T-helper 22 cell (primary cell): ENCODE results near the gene HCN4.
"Not testable (repeated sequence)": the region's sequence is repeated elsewhere in the genome, so short reads cannot be mapped to it uniquely, and the experiment has no call there.

ENCODE experiments used
- DNase-seq: peaks from one replicate; pipeline ENCODE4 v3.0.0-alpha.2; 2020; ENCODE audit warnings: low read depth

HCN4 gene

DNA sequence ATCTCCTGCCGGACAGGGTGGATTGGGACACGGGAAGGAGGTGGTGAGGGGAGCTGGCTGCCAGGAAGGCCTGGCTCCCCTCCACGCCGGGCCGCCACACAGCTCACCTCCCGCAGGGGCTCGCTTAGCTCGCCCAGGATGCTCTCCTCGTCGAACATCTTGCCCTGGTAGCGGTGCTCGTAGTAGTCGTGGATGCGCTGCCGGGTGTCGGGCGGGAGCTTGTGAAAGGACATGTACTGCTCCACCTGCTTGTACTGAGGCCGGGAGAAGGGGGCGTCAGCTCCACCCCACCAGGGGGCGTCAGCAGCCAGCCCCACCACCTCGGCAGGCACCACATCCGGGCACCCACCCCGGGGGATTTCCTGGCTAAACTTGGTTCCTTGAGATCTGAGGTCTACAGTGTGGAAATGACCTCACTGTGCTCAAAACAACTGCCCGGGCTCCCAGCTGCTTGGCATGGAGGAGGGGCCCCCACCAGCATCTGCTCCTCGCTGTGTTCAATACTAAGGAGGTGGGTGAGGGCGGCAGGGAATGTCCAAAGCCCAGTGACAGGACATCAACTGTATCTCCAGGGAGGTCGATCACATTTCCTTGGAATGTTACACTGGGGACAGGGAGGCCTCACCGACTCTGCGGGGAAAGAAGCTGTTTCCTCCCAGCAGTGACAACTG, 43.4 kb downstream of the HCN4 start:
- no peak for DNase-seq

DNA sequence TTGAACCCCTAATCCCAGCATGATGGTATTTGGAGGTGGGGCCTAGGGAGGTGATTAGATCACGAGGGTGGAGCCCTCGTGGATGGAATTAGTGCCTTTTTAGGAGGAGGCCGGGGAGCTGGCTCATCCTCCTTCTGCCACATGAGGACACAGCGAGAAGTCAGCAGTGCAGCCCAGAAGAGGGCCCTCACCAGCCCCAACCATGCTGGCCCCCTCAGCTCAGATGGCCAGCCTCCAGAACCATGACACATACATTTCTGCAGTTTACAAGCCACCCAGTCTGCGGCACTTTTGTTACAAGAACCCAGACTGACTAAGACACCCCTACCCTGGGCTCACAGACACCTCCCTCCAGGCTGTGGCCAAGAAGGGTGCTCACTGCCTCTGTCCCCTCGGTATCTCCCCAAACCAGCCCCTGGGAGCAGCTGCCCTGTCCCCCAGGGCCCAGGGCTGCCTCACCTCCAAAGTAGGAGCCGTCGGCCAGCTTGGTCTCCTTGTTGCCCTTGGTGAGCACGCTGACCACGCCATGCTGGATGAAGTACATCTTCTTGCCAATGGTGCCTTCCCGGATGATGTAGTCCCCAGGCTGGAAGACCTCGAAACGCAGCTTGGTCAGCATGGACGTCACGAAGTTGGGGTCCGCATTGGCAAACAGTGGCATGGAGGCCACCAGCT, 44.1 kb downstream of the HCN4 start:
- DNase-seq = no peak

DNA sequence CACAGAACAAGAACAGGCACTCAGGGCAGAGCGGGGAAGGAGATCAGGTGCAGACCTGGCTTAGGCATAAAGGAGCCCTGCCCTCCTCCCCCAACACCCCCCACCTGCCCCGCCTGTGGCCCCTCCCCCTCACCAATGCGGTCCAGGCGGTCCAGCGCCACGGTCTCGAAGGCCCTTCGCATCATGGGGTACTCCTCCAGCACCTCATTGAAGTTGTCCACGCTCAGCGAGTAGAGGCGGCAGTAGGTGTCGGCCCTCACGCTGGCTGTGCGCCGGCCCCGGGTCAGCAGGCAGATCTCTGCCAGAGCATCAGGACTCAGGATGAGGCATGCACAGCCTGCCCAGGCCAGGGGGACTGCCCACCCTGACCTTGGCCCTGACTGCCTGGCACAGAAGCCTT, 44.8 kb downstream of the HCN4 start:
- DNase-seq = no peak

DNA sequence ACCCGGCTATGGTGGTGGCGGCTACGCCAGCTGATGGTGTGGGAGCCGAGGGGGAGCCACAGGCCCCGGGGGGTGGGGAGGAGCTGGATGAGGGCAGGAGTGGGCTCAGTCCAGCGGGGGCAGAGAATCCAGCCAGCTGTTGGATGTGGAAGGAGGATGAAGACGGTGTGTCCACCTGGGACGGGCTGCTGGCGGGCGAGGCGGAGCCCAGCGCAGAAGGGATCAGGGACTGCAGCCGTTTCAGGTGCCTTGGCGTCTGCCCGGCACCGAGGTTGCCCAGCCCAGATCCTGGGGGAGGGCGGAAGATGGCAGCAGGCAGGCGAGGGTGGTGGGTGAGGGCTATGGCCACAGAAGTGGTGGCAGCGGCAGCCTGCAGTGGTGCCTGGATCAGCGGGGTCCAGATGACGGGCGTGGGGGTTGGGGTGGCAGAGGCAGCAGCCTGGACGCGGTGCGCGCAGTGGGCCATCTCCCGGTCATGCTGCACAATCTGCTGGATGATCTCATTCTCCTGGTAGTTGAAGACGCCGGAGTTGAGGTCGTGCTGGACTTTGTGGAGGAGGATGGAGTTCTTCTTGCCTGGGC, 45.3 kb downstream of the HCN4 start:
- no peak for DNase-seq

DNA sequence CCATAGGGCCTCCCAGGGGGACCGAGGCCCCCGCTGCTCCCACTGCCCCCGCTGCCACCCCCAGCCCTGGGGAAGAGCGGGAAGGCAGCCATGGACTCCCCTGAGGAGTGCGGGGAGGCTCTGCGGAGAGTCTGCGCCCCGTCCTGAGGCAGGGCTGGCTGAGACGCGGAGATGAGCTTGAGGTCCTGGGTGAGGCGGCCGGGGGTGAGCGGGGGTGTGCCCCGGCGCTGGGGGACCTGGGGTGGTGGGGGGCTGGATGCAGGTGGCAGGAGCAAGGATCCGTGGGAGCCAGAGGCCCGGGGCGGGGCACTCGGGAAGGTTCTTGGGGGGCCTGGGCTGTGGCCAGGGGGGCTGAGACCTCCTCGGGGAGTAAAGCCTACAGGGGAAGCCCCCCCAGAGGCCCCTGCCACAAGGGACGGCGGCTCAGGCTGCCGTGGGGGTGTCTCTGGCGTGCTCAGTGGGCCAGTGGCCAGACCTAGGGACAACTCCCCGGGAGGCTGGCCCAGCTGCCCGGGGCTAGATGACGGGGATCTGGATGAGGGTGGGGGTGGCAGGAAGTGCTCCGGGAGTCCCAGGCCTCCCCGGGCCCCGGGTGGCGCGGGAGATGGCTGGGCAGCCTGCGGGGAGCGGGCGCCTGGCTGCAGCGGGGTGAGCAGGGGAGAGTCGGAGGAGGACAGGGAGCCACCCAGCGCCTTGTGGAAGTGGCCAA, 45.9 kb downstream of the HCN4 start:
- DNase-seq = no peak

DNA sequence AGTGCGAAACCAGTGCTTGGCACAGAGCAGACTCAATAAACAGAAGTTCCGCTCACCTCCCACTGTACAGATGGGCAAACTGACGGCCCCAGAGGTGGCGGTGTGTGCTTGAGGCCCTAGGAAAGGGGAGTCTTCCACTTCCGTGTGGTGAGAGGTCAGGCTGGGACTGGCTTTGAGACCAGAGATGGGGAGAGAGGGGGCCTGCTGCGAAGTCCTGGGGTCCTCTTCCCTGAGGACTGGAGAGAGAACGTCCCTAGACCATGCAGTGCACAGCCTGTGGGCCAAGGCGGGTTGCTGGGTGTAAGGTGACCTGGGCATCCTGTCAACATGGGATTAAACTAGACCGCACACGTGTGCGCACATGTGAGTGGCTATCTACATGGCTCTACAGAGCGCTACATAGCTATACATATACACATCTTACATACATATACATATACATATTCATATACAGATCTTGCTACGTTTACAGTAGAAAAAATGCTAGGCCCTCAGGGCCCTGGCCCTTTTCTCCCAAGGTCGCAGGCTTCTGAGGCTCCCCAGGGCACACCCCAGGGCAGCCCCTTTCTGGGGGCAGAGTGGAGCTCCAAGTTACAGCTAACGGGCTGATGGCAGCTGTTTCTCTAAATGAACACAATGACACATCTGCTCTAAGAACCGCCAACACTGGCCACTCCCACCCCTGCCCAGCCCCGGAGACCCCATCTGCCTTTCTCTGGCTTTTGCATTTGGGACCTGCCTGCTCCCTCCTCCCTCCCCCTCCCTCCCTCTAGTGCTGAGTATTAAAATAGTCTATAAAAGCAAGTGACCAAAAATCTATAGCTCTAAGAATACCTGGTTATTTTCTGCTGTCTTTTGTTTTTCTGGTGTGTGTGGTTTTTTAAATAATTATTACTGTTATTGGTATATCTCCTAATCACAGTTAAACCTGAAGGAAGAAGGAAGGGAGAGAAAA, 47.0 kb downstream of the HCN4 start:
- DNase-seq = no peak

DNA sequence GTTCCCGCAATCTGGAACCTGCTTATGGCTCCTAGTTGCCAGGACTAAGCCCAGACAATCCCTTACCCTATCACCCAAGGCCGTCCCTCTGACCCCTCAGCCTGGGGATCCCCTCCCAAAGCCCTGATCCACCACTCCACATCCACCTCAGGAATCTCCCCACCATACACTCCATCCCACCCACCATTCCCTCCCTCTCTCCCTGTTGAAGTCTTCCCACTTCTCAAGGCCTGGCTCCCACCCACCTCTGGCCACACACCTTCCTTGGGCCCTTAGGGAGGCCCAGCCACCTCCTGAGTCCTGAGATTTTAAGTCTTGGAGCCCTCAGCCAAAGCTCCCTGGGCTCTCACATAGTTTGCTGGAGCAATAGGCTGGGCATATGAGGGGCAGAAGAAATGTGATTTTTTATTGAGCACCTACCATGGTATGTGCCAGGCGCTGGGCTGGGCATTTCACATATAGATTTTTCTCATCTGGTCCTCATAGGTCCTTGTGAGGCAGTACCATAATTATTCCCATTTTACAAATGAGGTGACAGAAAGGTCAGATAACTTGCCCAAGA, 48.1 kb downstream of the HCN4 start:
- no peak for DNase-seq

DNA sequence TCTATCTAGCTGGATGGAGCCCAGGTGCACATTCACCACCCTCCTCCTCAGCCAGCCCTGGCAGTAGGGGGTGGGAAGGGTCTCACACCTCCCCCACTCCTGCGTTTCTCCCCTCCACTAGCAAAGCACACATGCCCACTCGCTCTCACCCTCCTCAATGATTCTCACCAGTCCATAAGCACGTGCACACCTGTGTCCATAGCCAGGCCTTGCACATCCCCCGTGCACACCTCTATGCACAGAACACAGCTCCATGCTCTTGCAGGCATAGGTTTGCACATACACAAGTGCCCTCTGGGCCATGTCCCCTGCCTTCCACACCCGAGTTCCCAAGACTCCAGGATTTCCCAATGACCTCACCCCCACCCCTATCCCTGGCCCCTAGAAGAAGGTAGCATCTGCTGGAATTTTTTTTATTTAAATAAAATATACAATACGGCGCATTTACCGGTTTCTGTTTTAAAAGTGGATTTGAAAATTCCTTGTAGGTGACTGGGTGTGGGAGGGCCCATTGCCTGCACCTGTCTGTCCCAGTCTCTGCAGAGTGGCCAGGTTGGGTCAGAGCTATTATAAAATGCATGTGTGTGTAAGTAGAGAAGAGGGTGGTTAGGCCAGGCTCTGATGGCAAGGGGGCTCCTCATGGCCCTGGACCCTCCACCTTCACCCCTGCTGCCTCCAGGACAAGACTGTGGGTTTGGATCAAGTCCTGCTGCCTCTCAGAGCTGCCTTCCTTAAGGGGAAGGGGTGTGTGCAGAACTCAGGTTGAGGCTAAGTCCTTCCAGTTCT, 49.1 kb downstream of the HCN4 start:
- no peak for DNase-seq

DNA sequence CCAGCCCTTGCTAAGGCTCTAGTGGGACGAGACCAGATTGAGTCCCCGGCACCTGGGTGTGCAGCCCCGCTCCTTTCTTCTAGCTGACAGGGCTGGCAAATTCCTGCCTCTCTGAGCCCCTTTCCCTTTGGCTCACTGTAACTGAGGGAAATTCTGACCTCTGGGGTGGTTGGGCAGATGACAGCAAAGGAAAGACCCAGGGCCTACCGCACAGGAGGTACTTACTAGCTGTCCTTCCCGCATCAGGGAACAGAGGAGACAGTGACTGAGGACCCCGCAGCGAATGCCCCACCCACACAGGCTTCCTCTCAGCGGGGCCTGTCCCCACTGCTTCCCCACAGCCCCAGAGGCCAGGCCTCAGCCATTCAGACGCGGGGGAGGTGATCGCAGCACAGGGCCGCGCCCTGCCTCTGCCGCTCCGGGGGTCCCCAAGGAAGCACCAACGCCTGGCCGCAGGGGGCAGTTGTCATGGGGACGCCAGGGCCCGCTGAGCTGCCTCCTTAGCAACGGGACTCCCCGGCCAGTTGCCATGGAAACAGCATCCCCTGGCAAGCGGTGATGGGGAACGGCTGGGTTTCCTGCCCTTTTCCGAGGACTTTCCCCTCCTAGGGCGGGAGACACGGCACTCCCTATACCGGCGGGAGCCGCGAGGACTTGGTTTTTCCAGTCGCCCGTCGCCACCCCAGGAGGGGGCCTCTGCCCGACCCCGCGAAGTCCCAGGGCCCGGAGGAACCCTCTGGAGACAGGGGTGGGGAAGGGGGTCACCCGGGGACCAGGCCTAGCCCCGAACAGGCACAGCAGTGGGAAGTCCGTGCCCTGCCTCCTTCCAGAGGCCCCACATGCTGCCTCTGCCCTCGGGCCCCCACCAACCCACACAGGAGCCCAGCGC, 50.1 kb downstream of the HCN4 start:
- DNase-seq = no peak

DNA sequence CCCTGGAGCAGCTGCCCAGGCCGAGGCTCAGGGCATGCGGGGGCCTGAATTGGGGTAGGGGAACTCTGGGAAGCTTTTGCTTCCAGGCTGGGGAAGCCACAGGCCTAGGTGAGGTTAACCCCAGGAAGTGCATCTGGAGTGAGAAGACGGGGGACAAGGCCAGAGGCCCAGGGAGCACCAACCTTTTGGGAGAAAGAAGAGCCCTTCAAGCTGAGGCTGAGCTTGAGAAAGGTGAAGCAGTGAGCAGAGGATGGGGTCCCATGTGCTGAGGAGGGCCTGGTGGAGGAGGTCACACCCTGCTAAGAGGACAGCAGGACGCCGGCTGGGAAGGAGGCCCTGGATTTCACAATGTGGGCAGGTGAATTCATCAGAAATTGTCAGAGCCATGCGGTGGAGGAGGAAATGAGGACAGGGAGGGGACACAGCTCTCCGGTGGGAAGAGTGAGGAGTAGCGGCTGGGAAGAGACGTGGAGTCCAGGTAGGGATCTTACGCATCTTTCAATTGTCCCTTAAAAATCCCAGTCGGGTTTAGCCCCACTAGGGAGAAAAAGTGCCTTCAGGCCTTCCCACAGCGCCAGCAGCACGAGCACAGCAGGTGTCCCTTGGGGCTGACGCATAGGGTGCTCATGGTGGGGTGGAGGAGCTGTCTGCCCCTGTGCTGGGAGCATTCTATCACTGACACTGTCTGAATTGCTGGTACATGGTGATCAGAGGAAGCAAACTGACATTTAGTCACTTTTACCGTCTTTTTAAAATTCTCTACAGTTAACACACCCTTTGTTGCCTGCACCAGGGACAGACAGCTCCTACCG, 50.9 kb downstream of the HCN4 start:
- no peak for DNase-seq

DNA sequence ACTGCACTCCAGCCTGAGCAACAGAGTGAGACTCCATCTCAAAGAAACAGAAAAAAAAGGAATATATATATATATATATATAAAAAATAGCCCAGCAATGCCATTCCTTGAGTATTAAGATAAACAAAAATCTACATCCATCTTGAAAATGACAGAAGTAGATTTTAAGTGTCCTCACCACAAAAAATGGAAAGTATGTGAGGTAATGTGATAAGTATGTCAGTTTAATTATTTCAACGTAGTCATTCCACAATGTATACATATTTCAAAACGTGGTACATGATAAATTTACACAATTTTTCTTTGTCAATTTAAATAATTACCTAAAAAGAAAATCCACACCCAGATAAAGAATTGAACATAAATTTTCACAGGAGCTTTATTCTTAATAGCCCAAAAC, 54.9 kb downstream of the HCN4 start:
- no peak for DNase-seq

DNA sequence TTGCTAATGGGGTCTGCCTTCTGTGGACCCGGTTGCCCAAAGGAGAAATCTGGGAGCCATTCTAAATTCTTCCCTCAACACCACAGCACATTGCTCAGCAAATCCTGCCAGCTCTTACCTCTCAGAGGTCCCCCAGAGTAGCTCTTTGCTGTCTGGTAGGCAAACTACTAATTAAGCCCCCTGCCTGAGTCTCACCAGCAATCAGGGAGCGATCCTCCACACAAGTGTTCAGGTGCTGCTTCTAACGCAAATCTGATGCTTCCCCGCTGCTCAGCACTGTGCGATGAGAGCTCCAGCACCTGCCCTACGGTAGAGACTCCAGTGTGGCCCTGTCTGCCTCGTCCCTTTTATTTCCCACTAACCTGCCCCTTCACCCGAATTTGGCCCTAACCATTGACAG, 60.5 kb downstream of the HCN4 start:
- DNase-seq = no peak

DNA sequence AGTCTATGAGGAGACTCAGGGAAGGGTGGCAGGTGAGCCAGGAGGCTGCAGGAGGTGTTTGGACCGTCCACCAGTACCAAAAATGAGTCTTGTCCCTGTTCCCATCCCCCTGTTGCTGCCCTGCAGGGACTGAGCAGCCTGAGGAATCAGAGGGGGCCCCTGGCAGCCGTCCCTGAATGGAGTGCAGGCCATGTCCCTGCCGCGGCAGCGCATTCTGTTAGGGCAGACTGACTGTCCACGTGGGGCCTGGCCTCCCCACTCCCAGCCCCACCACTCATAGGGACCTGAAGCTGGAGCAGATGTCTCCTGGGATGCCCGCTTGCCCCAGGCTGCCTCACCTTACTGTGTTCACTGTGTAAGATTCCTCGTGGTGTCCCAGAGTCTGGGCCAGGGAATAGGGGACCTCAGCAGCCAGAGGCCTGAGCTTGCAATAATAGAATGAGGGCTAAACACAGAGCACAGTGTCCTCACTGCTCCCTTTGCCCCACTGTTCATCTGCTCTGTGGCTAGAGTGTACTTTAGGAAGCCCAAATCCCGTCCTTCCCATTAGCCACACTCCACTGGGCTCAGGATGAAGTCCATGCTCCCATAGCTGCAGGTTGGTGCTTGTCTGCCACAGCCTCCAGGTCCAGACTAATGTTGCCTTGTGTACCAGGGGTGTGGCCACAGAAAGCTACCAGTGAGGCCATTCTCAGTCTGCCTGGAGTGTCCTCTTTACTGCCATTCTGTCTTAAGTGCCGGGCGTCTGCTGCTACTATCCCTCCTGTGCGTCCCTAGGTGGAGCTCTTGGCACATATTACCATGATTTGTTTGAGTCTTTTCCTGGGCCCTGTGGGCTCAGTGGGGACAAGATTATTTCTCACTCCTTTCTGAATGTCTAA, 63.2 kb downstream of the HCN4 start:
- no peak for DNase-seq

DNA sequence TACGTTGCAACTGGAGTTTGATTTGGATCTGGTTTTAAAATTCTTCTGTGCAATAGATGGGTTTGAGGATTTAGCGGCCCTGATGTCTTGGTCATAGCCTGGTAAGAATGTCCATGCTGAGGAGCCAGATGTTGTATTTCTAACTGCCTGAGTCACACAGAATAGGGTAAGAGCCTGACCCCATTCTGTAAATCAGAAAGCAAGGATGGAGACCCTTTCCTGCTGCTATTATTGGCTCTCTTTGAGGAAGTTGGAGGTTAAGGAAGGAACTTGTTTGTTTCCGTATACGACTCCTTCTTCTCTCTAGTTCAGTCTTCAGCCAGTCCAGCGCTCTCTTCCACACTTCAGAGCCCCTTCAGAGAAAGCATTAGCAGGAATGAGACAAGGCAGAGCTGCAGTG, 65.1 kb downstream of the HCN4 start:
- no peak for DNase-seq

DNA sequence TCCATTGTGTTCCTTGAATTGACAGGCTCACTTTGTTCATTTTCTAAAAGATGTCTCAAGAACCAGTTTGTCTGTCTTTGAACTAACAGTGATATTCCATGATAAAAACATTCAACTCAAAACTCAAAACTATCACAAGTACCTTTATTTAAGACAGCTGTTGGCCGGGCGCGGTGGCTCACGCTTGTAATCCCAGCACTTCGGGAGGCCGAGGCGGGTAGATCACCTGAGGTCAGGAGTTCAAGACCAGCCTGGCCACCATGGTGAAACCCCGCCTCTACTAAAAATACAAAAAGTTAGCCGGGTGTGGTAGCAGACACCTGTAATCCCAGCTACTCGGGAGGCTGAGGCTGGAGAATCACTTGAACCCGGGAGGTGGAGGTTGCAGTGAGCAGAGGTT, 68.5 kb downstream of the HCN4 start:
- not testable (repeated sequence) for DNase-seq

DNA sequence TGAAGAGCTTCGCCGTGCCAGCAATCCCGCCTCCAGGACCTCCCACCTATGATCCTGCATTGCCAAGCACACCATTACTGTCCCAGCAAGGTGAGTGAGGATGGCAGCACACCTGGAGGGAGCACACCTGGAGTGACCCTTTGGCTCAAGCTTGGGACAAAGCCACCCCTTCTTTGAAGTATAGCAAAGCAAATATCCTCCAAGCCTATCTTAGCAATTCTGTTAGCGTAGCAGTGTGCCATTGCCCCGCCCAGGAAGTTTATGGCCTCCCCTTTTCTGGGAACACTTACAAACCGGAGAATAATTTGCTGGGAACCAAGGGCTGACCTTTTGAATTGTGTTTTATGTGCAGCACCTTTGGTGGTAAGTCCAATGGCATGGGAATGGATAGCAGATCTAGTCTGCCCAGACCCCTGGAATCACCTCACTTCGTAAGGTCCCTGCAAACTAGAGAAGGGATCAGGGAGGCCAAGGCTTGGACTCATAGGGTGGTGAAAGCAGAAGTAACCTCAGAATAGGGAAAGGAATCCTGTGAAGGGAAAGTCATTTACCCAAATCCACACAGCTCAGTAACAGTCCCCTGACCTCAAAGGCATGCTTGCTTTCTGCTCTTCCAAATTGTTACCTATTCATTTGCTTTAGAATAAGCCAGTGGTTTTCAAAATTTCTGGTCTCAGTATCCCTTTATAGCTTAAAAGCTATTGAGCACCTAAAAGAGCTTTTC, 70.1 kb downstream of the HCN4 start:
- DNase-seq = no peak
